Adipose tissue (tissue), 3 donors: ENCODE results near the gene BCL6. TPM values are rescaled to one million over a fixed set of nuclear protein-coding genes. Genes with fewer than 3 reads are reported as not detected.
A peak's percentile ranks its signal among the peaks of the same experiment; 100 is the strongest.

Experiments
- H3K27ac ChIP-seq: one replicate; pipeline ENCODE4 v1.5.1; 2013; ENCODE audit warnings: low read depth, low read length
- WGBS, 3 donors: extraction: QIAGEN DNeasy Blood & Tissue Kit; methylation state at CpG; one replicate each; pipeline ENCODE4 v1.1.7; 2013; 5-methylcytosine and 5-hydroxymethylcytosine counted together
- polyA plus RNA-seq, 3 donors: library from polyadenylated mRNA; stranded (reverse); fragments of 200-250 nt; gene quantifications; one replicate each; pipeline ENCODE4 v1.2.3, GENCODE V29; 2013
- donor health status: healthy with polysubstance abuse.
- donor health status: Bipolar disorder and iron deficiency.
- donor health status: healthy.

BCL6 gene
- polyA plus RNA-seq, 3 donors: 41.1 to 221 (median 96.3) TPM

DNA sequence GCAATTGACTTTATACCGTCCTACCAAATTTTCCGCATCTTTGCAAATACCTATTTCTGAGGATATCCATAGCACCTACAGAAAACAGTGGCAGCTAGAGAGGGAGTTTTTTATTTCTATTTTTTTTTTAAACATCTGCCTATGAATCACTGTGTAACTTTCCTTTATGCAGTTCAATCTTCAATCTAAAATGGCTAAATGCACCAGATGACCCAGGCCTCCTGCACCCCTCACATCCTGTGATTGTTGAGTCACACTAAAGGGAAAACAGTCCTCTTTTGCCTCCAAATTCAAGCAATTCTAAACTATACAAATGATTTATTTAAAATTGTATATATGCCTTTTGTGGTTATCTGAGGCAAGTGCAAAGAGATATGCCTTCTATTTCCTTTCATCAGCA lies 20.1 kb upstream of the BCL6 start:
- no peak overlapping the region for H3K27ac ChIP-seq
- WGBS, 3 donors: 98 to 100% (median 98%) methylated on average over 2 of the region's 2 CpGs

DNA sequence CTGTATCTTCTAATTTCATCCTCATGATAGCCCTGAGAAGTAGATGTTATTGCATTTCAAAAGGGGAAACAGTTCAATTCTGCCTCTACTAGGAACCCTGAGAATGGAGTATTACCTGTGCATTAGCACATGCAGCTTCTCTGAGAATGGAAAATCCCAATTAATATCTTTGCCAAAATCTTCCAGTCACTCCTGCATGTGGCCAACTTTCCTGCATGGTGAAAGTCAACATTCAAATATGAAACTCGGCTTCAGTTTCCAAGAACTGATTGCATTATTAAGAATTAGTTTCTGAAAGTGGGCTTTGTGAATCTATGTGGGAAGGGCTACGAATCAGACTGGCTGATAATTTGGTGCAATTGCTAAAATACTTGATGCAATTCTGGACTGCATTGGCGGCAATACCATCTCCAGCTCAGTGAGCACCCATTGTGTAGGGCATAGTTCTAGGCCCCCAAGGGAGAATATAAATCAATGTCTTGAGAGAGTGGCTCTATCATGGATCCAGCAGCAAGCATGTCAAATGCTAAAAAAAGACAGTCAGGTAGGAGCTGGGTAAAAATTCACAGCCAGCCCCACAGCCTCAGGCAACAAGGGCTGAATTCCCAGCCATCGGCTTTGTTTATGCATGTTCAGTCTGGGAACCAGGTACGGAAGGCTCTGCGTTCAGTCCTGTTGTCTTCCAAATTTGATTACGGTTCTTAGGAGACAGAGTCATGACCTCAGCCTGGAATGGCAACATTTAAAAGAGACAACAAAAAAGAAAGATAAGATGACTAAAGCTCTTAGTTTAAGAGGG lies 18.8 kb upstream of the BCL6 start:
- H3K27ac ChIP-seq: no peak overlapping the region
- 70 to 74% (median 71%) methylated on average over 7 of the region's 7 CpGs for WGBS, 3 donors

DNA sequence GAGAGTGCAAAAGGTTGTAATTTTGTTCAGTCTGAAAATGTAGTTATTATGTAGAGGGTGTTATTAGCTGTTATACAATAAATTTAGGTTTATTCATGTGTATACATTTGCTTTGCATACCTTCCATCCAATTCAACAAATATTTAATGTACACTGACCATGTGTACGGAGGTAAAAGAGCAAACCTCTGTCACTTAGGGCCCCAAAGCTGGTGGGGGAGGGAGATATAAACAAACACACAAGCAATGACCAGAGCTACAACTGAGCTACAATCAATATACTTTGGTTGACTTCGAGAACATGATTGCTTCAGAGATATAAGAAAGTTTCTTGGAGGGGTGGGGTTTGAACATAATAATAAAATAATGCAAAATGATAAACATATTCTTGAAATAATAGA lies 17.5 kb upstream of the BCL6 start:
- WGBS, 3 donors: 78 to 86% (median 85%) methylated on average over 2 of the region's 2 CpGs
- no peak overlapping the region for H3K27ac ChIP-seq

DNA sequence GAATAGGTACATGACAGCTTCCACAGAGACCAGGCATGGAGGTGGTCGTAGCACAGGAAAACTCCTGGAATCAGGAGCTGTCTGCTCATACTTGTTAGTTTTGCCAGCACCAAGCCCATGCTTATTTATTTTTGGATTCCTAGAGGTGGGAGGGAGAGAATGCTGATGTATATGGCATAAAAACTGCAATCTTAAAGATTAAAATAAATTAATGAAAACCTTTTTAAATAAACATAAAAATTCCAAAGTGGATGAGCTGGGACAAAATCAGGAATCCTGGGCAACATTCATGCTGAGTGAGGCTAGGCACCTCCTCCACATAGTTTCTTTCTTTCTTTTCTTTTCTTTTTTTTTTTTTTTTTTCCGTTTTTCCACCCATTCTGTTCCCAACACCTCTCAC lies 14.3 kb upstream of the BCL6 start:
- 64 to 86% (median 70%) methylated on average over 2 of the region's 2 CpGs for WGBS, 3 donors
- no peak overlapping the region for H3K27ac ChIP-seq

DNA sequence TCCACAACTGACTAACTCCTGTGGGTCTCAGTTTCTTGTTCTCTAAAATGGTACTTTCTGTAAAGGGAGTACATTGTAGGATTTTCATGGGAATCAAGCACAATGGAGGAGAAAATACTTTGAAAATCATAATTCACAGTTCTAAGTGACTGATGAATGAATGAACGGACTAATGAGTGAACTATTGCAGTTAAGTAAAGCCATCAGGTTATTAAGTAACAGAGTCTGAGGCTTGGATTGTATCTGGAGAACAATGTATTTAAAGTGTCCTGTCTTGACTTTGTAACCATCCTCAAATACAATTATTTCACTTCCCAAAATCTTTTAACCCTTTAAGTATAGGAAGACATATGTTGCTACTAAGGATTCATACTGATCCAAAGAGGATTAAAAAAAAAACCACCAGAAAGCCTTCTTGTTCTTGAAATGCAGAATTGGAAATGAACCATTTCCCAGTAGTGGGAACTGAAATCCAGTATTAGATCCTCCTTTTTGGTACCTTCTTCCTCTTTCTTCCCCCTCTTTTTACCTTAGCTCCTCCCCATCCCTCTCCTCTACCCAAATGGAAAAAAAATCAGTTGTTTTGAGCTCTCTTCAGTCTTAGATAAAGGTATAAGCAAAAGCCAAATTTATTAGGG lies 13.2 kb upstream of the BCL6 start:
- WGBS, 3 donors: 67 to 93% (median 84%) methylated on average over 1 of the region's 1 CpG
- H3K27ac ChIP-seq: no peak overlapping the region

- no peak overlapping the region for H3K27ac ChIP-seq
- 85 to 94% (median 86%) methylated on average over 4 of the region's 4 CpGs for WGBS, 3 donors
Observed at GRCh38 chr3:187753516-187753915, 8.2 kb upstream of the BCL6 start.

GRCh38 chr3:187750513-187751123 lies 5.3 kb upstream of the BCL6 start:
- H3K27ac ChIP-seq: no peak overlapping the region
- WGBS, 3 donors: 22 to 67% (median 63%) methylated on average over 11 of the region's 11 CpGs

GRCh38 chr3:187750006-187750512 lies 4.8 kb upstream of the BCL6 start:
- no peak overlapping the region for H3K27ac ChIP-seq
- 21 to 63% (median 53%) methylated on average over 14 of the region's 14 CpGs for WGBS, 3 donors

- no peak overlapping the region for H3K27ac ChIP-seq
Observed at GRCh38 chr3:187748050-187748481, 2.8 kb upstream of the BCL6 start.

DNA sequence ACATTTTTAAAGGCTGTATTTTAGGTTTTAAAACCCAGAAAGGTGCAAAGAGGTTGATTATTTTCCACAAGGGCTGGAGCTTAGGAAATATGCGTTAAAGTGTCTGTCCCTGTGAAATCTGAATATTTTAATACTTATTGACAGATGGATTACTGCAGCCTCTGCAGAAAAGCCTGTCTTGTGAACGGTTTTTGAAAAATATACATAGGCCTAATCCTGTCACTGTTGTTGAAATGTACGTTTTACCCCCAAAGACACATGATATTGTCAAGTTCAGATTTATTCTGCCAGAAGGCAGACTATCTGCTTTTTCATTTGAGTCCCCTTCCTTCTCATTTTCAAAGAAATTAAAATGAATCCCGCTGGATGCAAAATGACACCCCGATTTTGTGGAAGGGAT lies 2.2 kb upstream of the BCL6 start:
- H3K27ac ChIP-seq: no peak overlapping the region
- WGBS, 3 donors: 50 to 57% (median 57%) methylated on average over 5 of the region's 5 CpGs

More at GRCh38 chr3:187748050-187748481, 2.8 kb upstream of the BCL6 start:
- WGBS, 3 donors: 2 to 11% (median 9%) methylated on average over 2 of the region's 2 CpGs

- peak overlapping the region; percentile 63 for H3K27ac ChIP-seq
- WGBS, 3 donors: 21 to 36% (median 28%) methylated on average over 10 of the region's 10 CpGs
Observed at GRCh38 chr3:187746442-187747281, 1.4 kb upstream of the BCL6 start.

- 7 to 15% (median 8%) methylated on average over 6 of the region's 6 CpGs for WGBS, 3 donors
- no peak overlapping the region for H3K27ac ChIP-seq
Observed at GRCh38 chr3:187746059-187746441, 782 bp upstream of the BCL6 start.

DNA sequence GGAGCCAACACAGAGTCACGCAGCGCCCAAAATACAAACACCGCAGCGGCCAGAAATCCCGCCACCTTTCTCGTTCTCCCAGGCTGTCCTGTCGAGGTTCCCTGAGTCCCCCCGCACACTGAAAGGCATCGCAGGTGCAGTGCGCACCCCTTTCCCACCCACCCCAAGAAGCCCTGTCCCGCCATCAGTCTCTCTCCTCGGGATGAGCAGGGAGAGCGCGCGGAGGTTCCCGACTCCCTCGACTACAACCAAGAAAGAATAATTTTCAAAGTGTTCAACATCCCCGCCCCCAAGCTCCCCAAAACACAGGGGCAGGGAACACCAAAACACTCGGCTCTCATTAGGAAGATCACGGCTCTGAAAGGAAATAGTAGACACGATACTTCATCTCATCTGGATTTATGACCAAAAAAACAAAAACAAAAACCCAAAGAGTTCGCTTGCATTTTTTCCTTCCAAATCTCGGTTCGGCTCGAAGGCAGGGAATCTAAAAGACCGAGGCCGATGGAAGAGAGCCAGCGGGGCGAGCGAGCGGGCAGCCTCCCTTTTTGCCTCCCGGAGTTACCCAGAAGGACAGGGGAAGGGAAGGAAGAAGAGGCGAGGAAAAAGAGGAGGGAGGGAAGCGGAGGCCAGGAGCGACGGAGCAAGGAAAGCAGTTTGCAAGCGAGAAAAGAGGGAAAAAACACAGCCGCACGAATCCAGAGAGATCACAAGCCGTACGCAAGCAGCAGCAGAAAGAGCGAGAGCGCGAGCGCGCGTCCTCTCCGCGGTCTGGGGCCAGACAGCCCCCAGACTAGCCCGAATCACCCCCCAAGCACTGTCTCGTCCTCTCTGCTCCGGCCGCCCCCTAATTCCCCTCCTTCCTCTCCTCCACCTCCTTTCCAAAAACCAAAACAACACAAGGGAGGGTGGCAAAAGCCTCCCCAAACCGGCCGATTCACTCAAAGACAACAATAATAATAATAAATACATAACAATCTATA lies 808 bp downstream of the BCL6 start:
- WGBS, 3 donors: 0% methylated on average over 54 to 55 of the region's 55 CpGs
- peak overlapping the region; percentile 96 for H3K27ac ChIP-seq

GRCh38 chr3:187743195-187744141 lies 1.8 kb downstream of the BCL6 start:
- 1 to 3% (median 2%) methylated on average over 38 to 45 of the region's 45 CpGs for WGBS, 3 donors
- peak overlapping the region; percentile 96 for H3K27ac ChIP-seq

DNA sequence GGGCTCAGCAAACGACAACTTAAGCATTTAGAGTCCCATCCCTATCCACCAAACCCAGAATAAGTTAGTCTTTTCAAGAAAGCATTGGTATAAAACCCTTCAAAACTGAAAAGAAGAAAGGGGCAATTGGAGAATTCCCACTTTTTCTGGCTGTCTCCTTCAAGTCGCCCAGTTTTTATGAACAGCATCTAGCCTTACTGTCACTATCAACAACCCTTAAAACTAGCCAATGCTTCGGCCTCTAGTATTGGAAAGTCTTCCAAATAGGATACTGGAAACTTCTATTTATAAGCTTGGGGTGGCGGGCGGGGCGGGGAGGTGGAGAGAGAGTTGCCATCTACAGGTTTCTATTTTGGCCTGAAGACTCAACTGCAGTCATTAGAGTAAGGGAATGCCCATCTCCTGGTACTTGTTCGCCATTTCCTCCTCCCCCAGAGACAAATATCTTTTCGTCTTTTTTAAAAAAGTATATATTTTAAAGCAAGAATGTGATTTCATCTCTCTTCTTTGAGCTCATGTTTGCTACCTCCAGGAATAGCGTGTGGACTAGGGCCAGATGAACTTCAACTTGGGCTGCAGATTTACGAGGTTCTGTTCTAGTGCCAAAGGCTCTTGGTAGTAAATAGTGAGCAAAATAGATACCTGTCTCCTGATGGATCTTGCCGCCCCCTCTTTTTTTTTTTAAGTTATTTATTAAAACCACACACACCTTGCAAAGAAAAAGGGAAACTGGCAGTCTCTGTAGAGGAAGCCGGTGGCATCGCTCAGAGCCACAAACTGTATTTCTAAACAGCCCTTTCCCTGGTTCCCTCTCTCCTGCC lies 2.7 kb downstream of the BCL6 start:
- peak overlapping the region; percentile 96 for H3K27ac ChIP-seq
- WGBS, 3 donors: 31 to 45% (median 33%) methylated on average over 13 of the region's 13 CpGs
